ENCODE results near the gene RAB24.

GRCh38 chr5:177288191-177288590, 15.3 kb downstream of the RAB24 start:
- TF ChIP-seq CTCF (IDR thresholded peaks at IDR 0.05) (no peak), POLR2AphosphoS5 (IDR thresholded peaks at IDR 0.05) (no peak), POLR2A (IDR thresholded peaks at IDR 0.05) (no peak), EP300 (IDR thresholded peaks at IDR 0.05) (no peak)

Data from stomach (tissue), 4 donors.